Adrenal gland (tissue), 5 donors: ENCODE results near the gene MEF2C.

Source experiments
- POLR2A ChIP-seq, 2 donors: fragments of 450-650 bp; IDR thresholded peaks; one replicate each; pipeline ENCODE4 v1.6.1; 2017; ENCODE audit warnings: antibody characterized with exemption in 2 of 2, mild to moderate bottlenecking in 2 of 2, moderate library complexity in 1 of 2
- TF ChIP-seq, protein P1 (sequence below), 6 experiments: fragments of 450-650 bp in 4 of 6; fragments of 200-600 bp in 2 of 6; sonication (generic) in 1 of 6; IDR thresholded peaks; 1 replicate in 5 of 6; 2 replicates in 1 of 6; pipeline versions ENCODE4 v1.5.1 to v1.8.0; 2016 to 2021; ENCODE audit warnings: antibody characterized with exemption in 6 of 6, mild to moderate bottlenecking in 2 of 6, moderate library complexity in 1 of 6
- donor health status: DM: no; HTN: no; CAD: no.

DNA sequence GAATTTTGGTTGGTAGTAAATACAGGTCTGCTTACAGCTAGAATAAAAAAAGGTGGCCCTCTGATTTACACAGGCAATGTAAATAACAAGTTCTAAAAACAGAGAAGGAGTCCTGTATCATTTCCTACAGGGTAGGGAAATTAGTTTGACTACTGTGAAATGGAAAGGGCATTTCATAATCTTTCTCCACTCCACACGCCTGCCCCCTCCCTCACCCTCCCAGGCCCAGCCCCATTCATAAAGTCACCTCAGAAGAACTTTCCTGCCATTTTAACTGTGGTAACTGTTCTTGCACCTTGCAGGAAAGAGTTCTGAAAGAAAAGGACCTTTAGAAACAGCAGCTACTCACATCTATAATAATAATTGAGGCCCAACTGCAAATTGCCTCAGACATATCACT lies 69.7 kb downstream of the MEF2C start:
- TF ChIP-seq, protein P1, sequence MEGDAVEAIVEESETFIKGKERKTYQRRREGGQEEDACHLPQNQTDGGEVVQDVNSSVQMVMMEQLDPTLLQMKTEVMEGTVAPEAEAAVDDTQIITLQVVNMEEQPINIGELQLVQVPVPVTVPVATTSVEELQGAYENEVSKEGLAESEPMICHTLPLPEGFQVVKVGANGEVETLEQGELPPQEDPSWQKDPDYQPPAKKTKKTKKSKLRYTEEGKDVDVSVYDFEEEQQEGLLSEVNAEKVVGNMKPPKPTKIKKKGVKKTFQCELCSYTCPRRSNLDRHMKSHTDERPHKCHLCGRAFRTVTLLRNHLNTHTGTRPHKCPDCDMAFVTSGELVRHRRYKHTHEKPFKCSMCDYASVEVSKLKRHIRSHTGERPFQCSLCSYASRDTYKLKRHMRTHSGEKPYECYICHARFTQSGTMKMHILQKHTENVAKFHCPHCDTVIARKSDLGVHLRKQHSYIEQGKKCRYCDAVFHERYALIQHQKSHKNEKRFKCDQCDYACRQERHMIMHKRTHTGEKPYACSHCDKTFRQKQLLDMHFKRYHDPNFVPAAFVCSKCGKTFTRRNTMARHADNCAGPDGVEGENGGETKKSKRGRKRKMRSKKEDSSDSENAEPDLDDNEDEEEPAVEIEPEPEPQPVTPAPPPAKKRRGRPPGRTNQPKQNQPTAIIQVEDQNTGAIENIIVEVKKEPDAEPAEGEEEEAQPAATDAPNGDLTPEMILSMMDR (IDR thresholded peaks at IDR 0.05), result no peak
- no peak for TF ChIP-seq POLR2A (IDR thresholded peaks at IDR 0.05)
